Measurements from ENCODE around the gene EEPD1. TPM values are rescaled to one million over a fixed set of nuclear protein-coding genes. Genes with fewer than 3 reads are reported as not detected.

Gene EEPD1
- total RNA-seq, 2 donors from 2014 or later: 4.0 to 6.8 TPM

DNA sequence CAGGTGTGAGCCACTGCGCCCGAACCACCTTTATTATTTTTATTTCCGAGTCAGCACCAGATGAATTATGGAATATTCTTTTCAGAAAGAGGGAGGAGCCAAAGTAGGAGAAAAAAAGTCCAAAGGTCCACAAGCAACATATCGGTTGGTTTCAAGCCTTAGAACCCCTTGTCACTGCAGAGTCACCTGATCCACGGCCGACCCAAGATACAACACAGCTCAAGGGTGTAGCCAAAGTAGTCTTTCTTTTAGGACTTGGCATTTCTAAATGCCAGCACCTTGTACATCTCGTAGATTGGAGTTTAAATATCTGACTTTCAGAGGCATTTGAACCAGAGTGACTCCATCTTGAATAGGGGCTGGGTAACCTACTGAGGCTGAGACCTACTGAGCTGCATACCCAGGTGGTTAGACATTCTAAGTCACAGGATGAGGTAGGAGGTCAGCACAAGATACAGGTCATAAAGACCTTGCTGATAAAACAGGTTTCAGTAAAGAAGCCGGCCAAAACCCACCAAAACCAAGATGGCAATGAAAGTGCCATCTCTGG is 122.8 kb downstream of the EEPD1 start:
- Histone ChIP-seq H3K36me3 (no peaks in the 10 kb centered on the region), H3K4me1 (peaks cover 0 to 32% of the 10 kb centered on the region in 2 donors), H3K9me3 (no peaks in the 10 kb centered on the region), H3K4me3 (no peak overlapping the region), H3K27ac (peak overlapping the region in 1 of 2 donors; percentile 29), H3K27me3 (no peaks in the 10 kb centered on the region)
- DNase-seq (ENCODE audit: low spot score): no peak
- TF ChIP-seq, protein P1, sequence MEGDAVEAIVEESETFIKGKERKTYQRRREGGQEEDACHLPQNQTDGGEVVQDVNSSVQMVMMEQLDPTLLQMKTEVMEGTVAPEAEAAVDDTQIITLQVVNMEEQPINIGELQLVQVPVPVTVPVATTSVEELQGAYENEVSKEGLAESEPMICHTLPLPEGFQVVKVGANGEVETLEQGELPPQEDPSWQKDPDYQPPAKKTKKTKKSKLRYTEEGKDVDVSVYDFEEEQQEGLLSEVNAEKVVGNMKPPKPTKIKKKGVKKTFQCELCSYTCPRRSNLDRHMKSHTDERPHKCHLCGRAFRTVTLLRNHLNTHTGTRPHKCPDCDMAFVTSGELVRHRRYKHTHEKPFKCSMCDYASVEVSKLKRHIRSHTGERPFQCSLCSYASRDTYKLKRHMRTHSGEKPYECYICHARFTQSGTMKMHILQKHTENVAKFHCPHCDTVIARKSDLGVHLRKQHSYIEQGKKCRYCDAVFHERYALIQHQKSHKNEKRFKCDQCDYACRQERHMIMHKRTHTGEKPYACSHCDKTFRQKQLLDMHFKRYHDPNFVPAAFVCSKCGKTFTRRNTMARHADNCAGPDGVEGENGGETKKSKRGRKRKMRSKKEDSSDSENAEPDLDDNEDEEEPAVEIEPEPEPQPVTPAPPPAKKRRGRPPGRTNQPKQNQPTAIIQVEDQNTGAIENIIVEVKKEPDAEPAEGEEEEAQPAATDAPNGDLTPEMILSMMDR (IDR thresholded peaks at IDR 0.05): no peak

DNA sequence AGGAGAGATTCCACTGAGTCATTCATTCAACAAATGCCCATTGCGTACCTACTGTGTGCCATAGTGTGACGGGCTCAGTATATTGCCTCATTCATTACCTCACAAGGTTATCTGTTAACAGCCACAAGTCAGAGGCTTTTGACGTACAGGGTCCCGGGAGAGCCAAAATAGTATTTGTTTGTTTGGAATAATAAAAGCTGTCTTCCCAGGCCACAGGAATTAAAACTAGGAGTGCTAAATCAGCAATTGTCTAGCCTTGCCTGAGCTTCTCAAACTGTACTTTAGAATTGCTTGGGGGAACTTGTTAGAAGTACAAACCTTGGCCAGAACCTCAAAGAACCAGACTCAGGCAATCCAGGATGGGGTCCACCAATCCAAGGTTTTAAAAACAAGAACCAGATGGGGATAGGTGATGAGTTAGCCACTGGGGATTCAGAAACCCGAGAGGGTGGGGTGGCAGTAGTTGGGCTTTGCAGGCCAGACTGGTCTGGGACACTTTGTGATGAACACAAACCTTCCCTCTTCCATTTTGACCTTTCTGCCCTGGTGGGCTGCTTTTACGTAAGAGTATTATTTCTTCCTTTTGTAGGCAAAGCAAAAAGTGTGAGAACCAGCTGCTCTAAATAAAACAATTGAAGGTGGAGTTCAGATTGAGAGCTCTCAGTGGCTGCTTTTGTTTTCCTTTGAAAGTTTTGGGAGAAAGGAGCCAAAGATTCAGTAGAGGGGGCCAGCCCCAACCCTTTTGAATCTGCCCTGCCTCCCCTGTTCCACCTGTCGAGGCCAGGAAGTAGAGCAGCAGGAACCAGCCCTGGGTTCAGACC is 123.6 kb downstream of the EEPD1 start:
- Histone ChIP-seq H3K27me3 (no peaks in the 10 kb centered on the region), H3K4me1 (peaks cover 0 to 40% of the 10 kb centered on the region in 2 donors), H3K9me3 (no peaks in the 10 kb centered on the region), H3K36me3 (no peaks in the 10 kb centered on the region), H3K27ac (peak overlapping the region in 1 of 2 donors; percentile 29), H3K4me3 (no peak overlapping the region)
- DNase-seq (ENCODE audit: low spot score): peak; percentile 52
- TF ChIP-seq, protein P1 (IDR thresholded peaks at IDR 0.05): no peak

DNA sequence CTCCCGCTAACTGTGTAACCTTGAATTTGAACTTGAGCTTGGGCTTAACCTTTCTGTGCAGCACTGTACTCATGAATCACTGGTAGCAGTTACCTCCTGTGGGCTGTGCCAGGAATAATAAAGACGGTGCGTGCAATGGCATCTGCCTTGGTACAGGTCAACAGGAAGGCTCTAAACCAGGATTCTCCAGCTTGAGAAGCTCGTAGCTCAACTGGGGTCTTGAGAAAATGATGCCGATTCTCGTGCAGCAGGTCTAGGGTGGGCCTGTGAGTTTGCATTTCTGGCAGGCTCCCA is 124.1 kb downstream of the EEPD1 start:
- TF ChIP-seq, protein P1 (IDR thresholded peaks at IDR 0.05): no peak
- DNase-seq (ENCODE audit: low spot score): no peak
- Histone ChIP-seq H3K4me3 (no peak overlapping the region), H3K4me1 (peaks cover 0 to 46% of the 10 kb centered on the region in 2 donors), H3K9me3 (no peaks in the 10 kb centered on the region), H3K36me3 (no peaks in the 10 kb centered on the region), H3K27ac (no peak overlapping the region), H3K27me3 (no peaks in the 10 kb centered on the region)

DNA sequence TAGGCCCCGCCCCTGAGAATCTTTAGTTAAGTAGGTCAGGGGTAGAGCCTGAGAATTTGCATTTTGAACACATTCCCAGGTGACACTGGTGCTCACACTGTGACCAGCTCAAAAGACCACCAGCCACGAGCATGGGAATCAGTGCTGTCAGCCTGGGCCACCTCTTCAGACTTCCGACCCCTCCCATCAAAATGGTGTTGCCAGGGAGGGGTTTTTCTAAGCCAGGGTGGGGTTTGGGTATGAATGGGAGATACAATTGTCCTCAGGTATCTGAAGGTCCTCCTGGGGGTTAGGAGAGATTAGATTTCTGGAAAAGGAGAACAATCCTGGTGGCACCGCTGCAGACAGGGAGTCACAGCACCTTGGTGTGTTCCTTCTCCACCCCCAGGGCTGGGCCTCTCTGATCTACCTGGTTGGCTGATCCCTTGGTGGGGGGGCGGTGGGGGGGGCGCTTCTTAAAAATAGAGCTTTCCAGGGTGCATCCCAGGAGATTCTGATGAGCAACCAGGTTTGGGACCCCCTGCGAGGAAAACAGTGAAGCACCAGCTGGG is 125.1 kb downstream of the EEPD1 start:
- DNase-seq (ENCODE audit: low spot score): no peak
- Histone ChIP-seq H3K4me3 (no peak overlapping the region), H3K27me3 (no peaks in the 10 kb centered on the region), H3K36me3 (no peaks in the 10 kb centered on the region), H3K9me3 (no peaks in the 10 kb centered on the region), H3K4me1 (peaks cover 0 to 46% of the 10 kb centered on the region in 2 donors), H3K27ac (no peak overlapping the region)
- TF ChIP-seq, protein P1 (IDR thresholded peaks at IDR 0.05): no peak

DNA sequence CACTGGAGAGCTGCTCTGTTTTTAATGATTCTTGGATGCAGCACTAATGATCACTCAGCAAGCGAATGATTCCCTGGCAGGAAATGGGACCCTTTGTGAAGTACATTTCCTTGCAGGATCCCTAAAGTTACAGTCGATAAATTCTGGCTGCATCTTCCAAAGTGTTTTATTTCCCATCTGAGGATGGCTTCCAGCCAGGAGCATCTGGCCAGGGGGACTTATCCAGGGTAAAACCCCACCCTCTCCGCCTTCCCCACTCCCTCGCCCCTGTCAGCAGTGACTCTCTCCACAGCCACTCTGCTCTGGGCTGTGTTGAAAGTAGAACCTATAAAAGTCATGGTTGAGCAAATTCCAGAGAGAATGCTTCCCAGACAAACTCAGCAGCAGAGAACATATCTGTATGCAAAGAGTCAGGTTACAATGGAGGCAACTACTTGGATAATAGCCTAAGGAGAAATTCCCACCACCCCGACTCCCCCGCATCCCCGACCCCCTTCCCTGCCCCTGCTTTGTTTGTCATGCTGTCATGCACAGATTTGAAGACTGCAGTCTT is 125.6 kb downstream of the EEPD1 start:
- peaks cover 0 to 41% of the 10 kb centered on the region in 2 donors for H3K4me1 ChIP-seq
- no peaks in the 10 kb centered on the region for H3K9me3 ChIP-seq
- H3K36me3 ChIP-seq: no peaks in the 10 kb centered on the region
- TF ChIP-seq, protein P1 (IDR thresholded peaks at IDR 0.05): no peak
- H3K27me3 ChIP-seq: no peaks in the 10 kb centered on the region
- no peak overlapping the region for H3K27ac ChIP-seq
- H3K4me3 ChIP-seq: no peak overlapping the region
- DNase-seq (ENCODE audit: low spot score): peak; percentile 38

All from right atrium auricular region (tissue), 2 donors.